HTERT RPE-1 (cell line): Measurements from ENCODE around the gene PPM1K.

Experiments
- in situ Hi-C: fragments of 300-500 bp; cut with MboI; formaldehyde crosslinking; loops from 4 replicates; pipeline ENCODE4 v1.14.3; 2020; ENCODE audit warnings: low sequenced_read_pairs

Gene PPM1K

GRCh38 chr4:88223516-88223915, 60.8 kb downstream of the PPM1K start:
- in situ Hi-C loops: no loop called here

GRCh38 chr4:88219099-88219498, 65.3 kb downstream of the PPM1K start:
- in situ Hi-C loops: no loop called here

GRCh38 chr4:88217169-88217568, 67.2 kb downstream of the PPM1K start:
- in situ Hi-C loops: no loop called here

GRCh38 chr4:88216395-88216794, 68.0 kb downstream of the PPM1K start:
- in situ Hi-C loops: no loop called here

- in situ Hi-C loops: no loop called here
Observed at GRCh38 chr4:88215351-88215750, 69.0 kb downstream of the PPM1K start.

- in situ Hi-C loops: no loop called here
Observed at GRCh38 chr4:88212253-88212561, 72.2 kb downstream of the PPM1K start.

- in situ Hi-C loops: no loop called here
Observed at GRCh38 chr4:88211473-88212252, 72.7 kb downstream of the PPM1K start.

GRCh38 chr4:88208156-88208555, 76.2 kb downstream of the PPM1K start:
- in situ Hi-C loops: no loop called here
